HG03439 (cell line): ENCODE results near the gene SUV39H2.
"Not testable (repeated sequence)": the region's sequence is repeated elsewhere in the genome, so short reads cannot be mapped to it uniquely, and the experiment has no call there.

Source experiments
- ATAC-seq: cut with Tn5 transposase; IDR thresholded peaks from one replicate; pipeline ENCODE4 v1.9.1; 2021; ENCODE audit warnings: mild to moderate bottlenecking, moderate library complexity; ENCODE audit not compliant: unreplicated experiment

The SUV39H2 gene, protein sequence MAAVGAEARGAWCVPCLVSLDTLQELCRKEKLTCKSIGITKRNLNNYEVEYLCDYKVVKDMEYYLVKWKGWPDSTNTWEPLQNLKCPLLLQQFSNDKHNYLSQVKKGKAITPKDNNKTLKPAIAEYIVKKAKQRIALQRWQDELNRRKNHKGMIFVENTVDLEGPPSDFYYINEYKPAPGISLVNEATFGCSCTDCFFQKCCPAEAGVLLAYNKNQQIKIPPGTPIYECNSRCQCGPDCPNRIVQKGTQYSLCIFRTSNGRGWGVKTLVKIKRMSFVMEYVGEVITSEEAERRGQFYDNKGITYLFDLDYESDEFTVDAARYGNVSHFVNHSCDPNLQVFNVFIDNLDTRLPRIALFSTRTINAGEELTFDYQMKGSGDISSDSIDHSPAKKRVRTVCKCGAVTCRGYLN

DNA sequence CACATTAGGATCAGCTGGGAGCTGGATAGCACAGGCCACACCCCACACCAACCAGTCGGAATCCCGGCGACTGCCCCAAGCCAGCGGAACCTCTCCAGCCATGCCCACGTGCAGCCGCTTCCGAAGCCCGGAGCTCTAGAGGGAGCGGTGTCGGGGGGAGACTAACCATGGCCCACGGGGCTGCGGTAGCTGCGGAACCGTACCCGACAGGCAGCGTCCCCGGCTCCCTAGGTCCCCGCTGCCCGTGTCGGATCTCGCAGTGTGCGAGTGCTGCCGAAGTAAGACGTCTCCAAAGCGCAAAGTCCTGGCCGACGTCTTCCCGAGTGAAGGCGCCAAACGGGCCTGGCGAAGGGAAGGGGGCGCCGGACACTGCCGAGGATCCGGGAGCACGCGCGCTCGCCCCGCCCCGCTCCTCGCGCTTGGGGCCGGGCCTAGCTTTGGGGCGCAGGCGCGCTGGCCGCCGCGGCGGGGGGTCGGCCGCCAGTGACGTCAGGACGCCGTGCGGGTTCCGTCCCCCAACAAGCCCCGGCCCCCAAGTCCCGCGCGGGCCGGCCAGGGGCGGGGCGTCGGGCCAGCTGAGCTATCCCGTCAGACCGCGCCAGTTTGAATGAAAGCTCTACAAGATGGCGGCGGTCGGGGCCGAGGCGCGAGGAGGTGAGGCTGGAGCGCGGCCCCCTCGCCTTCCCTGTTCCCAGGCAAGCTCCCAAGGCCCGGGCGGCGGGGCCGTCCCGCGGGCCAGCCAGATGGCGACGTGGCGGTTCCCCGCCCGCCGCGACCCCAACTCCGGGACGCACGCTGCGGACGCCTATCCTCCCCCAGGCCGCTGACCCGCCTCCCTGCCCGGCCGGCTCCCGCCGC is at the start of gene SUV39H2:
Gene SUV39H2, plus strand, starts transcription at position 601 of the 858 bp plus-strand sequence. Its CDS starts 23 bp downstream, at position 624.
- peak; percentile 90 for ATAC-seq

DNA sequence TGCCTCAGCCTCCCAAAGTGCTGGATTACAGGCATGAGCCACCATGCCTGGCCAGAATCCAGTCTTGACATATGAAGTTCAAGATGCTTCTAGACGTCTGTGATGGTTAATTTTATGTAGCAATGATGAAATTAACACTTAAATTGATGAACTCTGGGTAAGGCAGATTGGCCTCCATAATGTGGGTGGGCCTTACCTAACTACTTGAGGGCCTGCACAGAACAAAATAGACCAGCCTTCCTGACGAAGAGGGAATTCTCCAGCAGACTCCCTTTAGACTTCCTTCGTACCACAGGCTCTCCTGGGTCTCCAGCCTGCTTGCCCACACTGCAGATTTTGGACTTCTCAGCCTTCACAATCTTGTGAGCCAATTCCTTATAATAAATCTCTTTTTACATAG is 45.6 kb upstream of the SUV39H2 start:
- ATAC-seq = no peak

DNA sequence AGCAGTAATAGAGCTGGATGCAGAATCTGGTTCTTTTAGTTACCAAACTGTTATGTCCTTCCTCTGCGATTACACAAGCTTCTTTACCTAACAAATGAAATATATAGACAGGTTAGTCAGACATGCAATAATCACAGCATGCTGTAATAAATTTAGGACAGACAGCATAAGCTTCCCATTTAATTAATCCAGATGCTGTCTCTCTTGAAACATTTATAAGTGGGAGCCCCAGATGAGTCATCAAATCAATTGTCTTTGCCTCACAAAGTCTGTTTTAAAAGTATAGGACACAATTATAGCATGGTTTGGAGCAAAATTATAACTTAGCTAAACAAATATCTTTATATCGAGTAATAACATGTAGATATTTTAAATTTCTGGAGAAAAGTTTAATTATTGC is 42.5 kb upstream of the SUV39H2 start:
- ATAC-seq = no peak

DNA sequence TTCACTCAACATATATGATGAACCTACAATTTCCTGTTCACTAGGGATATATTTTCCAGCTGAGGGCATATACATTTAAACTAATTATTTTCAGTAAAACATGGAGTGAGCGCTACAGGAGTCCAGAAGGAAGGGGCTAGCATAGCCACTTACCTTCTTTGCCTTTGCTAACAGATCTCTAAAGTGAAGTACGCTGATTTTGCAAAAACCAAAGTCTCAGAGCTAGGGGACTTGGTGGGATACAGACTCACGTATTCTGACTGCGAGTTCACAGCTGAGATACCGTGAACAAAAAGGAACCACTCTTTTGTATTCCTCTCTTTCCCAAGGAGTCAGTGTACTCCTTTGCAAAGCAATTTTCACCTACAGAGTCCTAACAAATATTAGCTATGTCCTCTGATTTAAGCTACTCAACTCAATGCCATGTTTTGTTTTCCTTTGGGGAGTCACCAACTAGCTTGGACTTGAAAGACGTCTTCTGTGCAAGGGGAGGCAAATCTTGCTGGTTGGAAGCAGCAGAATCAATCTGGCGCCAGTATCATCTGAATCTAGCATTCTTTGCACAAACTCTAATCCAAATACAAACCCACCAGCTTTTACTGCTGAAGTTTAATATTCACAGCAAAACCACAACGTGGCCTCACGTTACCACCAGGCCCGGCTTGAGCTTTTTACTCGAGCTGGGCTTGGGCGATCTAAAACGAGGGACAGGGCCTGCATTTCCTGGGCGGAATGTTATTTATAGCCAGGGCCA is 41.5 kb upstream of the SUV39H2 start:
- no peak for ATAC-seq

DNA sequence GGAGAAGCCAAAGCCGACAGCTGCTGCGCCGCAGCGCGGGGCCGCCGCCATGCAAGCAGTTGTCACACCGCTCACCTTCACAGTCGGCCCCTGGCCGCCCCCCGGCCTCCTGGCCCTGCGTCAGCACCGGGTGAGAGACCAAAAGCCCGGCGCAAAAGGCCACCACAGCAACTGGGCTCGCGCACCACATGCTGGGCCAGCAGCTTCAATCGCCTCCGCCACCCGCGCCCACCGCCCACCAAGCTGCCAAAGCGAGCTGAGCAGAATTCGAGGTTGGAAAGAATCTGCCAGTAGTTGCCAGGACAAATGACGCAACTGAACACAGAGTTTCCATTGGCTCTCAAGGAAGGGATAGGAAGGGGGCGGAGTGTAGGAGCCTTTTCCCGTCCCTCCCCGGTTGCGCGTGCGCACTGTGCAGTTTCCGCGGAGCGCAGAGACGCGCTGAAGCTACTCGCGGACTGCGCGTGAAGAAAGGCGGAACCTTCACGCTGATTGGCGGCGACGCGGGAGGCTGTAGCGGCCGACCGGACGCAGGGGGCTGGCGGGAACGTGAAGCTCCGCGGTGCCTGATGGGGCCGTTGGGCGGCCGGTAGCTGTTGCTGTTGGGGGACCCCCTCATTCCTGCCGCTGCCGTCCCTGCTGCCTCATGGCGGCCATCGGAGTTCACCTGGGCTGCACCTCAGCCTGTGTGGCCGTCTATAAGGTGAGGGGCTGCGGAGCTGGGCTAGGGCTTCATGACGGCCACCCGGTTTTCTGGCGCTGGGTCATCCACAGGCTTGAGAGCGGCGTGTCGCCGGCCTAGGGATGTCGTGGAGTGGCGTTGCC is 40.7 kb upstream of the SUV39H2 start, which contains the start of the genes CDNF, HSPA14 and MSANTD7:
Gene CDNF, minus strand, starts transcription at position 281 of the 825 bp plus-strand sequence. Its CDS starts 91 bp downstream, at position 190.
Gene HSPA14, plus strand, starts transcription at position 550 of the 825 bp plus-strand sequence. Its CDS starts 97 bp downstream, at position 647.
Gene MSANTD7, plus strand, starts transcription at position 550 of the 825 bp plus-strand sequence. CDS start 3,979 bp downstream, outside the sequence.
- ATAC-seq = peak; percentile 87

DNA sequence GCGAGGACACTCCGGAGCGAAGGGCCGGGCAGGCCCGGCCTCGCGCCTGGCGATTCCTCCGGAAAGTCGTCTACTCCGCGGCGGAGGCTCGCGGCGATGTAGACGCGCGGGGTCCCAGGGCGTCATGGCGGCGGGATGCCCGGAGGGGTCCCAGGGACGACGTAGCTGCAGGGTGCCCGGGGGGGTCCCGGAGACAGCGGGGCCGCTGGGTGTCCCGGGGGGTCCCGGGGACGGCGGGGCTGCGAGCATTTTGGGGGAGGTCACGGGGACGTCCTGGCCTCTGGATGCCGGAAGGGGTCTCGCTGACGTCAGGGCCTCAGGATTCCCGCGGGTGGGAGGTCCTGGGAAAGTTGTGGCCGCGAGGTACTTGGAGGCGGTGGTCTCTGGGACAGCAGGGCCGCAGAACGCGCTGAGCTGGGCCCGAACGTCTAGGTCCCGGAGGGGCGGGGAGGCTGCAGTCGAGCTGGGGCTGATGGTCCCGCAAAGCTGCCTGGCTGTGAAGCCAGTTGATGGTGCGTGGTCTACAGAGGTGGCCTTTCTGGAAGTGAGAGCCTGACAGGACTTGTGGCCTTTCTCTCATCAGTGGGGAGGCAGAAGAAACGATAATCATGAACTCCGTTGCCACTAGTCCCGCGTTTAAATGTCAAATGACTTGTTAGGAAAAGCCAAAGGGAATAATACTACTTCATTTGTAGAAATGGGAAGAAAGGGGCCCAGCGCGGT is 39.9 kb upstream of the SUV39H2 start:
- ATAC-seq = no peak

DNA sequence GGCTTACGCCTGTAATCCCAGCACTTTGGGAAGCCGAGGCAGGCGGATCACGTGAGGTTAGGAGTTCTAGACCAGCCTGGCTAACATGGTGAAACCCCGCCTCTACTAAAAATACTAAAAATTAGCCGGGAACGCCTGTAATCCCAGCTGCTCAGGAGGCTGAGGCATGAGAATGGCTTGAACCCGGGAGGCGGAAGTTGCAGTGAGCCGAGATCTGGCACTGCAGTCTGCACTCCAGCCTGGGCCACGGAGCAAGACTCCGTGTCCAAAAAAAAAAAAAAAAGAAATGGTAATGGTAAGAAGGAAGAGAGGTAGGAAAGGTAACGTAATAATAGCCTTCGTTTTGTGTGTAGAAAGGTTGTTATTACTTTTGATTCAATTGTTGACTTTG is 39.4 kb upstream of the SUV39H2 start:
- ATAC-seq = no peak

DNA sequence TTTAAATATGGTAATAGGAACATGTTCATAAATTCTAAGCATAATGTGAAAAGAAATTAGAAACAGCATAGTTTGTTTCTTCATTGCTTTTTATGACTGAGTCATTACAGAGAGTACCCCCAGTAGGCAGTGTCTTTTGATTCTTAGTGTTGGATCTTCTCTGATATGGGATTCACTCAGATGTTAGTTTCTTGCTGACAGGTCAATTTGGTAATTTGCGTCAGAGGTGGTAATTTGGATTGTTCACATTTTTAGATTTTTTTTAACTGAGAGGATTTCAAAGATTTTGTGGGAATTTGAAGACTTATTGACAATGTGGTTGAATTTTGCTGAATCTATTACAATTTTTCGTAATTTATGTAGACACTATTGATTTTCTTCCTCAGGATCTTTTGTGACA is 38.5 kb upstream of the SUV39H2 start:
- ATAC-seq = no peak

DNA sequence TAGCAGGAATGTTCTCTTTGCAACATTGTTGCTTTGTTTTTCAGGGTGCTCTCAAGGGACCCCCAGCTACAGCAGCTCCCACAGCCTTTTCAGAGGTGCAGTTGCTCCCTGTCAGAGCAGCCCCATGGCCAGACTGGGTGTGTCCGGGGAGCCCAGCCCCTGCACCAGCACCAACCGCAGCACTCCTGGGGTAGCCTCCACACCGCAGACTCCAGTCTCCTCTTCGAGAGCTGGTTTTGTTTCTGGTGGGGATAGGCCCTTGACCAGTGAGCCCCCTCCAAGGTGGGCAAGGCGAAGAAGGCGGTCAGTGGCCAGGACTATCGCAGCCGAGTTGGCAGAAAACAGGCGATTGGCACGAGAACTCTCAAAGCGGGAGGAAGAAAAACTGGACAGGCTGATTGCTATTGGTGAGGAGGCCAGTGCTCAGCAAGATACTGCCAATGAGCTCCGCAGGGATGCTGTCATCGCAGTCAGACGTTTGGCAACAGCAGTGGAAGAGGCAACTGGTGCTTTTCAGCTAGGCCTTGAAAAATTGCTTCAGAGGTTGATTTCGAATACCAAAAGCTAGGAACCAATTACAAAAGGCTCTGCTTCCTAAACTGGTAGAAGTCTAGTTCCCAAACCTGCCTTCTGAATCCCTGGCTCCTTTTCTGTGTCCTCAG is 35.2 kb upstream of the SUV39H2 start:
- ATAC-seq = no peak

DNA sequence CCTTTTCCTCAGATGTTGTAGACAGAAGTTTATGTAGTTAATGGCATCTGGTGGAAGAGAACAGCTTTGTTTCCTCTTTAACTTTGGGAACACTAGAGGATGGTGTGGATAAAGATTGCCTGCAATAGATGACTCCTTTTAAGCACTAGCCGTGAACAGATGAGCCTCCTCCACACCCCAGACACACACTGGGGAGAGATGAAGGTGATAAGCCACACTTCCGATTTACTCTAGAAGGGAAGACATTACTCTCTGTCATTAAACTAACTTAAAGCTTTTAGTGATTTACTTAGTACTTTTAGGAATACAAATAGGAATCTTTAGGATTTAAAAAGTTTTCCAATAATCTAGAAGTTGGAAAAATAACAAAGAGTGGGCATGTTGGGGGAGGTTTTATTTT is 33.7 kb upstream of the SUV39H2 start:
- ATAC-seq = no peak

DNA sequence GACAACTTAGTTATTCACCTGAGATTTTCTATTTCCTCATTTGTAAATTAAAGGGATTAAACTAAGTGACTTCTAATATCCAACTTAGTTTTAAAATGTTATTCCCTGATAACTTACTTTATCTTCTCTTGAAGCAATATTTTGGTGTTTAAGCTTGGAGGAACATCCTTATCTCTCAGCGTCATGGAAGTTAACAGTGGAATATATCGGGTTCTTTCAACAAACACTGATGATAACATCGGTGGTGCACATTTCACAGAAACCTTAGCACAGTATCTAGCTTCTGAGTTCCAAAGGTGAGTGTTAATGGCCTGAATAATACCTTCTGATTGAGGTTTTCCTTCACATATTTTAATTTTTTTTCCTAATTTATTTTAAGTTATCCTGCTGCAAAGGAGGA is 26.4 kb upstream of the SUV39H2 start:
- no peak for ATAC-seq

DNA sequence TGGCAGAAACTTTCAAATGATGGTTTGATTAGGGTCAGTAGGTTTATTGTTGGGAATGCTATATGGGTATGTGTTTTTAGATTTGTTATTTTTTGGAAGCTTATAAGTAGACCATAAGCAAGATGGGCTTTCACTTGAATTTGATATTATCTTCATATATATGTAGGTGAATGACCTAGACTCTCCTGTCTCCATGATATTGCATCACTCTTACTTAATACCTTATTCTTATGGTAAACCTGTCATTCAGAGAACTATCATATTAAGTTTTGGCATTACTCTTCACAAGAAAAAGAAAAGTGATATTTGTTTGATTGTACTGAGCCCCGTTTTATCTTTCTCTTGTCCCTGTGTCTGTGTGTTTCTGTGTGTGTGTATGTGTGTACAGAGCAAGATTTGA is 23.2 kb upstream of the SUV39H2 start:
- no peak for ATAC-seq

DNA sequence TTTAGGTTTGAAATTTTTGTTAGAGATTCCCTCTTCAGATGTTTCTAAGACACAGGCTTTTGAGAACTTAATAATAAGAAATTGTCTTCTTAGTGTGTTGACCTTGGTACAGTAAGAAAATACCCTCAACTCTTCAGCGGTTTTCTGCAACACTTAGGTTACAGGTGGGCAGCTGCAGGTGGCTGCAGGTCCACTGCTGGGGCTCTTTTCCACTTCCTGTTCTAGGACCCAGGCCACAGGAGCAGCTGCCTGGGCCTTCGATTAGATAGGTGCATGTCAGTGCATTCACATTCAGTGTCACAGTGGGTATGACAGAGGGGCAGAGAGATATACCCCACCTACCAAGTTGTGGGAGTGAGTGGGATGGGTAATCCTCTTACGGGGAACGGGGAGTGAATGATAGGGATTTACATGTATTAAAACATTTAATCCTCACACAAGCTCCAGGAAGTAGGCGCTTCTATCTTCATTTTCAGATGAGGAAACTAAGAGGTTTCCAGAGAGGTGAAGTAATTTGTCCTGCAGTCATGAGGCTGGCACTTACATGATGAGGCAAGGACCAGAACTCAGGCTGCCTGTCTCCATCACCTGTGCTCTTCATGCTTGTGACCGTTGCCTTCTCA is 20.2 kb upstream of the SUV39H2 start:
- no peak for ATAC-seq

DNA sequence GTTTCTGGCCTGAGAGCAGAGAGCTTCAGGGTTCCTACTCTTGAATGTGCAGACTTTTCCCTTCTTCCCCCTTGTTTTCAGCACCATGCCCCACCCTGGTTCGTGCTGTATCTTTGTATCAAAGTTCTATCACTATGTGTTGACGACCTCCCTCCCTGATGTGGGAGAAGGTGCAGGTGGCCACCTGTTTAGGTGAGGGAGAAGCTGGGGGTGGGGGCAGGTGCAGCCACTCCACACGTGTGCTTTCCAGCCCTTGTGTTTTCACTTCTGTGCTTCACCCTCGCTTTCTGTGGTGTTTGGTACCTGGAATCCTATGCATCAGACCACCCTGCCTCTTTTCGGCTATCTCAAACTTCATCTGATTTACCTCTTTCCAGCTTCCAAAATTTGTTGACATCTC is 19.6 kb upstream of the SUV39H2 start:
- no peak for ATAC-seq

DNA sequence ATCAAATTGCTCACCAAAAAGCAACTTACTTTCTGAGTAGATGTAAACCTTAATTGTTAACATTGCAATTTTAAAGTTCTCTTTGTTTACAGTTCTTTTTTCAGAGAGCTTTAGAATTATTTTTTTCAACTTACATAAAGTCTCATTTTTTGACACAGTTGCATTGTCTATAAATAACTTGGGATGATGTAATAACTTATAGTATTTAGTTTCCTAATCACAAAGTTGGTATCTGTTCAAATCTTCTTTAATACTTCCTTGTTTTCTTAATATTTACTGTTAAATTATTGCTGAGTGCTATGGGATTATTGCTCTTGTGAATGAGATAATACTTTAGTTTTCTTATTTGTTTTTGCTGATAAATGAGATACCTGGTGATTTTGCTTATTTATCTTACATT is 18.9 kb upstream of the SUV39H2 start:
- no peak for ATAC-seq

DNA sequence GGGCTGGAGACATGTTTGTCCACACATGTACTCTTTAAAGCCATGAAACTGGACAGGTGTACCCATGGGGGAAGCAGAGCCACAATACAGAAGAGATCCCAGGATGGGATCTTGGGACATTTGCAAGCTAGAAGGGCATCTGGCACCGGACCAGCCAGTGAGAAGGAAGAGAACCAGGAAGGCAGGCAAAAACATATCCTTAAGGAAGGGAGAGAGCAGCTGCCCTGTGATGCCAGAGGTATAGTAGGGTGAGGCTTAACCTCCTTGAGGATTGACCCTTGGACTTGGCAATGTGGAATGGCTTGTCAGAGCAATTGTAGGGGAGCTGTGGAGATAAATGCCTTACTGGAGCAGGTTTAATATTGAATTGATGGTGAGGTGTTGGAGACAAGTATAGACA is 17.9 kb upstream of the SUV39H2 start:
- ATAC-seq = no peak

DNA sequence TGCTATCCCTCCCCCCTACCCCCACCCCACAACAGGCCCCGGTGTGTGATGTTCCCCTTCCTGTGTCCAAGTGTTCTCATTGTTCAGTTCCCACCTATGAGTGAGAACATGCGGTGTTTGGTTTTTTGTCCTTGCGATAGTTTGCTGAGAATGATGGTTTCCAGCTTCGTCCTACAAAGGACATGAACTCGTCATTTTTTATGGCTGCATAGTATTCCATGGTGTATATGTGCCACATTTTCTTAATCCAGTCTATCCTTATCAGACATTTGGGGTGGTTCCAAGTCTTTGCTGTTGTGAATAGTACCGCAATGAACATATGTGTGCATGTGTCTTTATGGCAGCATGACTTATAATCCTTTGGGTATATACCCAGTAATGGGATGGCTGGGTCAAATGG is 14.2 kb upstream of the SUV39H2 start:
- not testable (repeated sequence) for ATAC-seq

DNA sequence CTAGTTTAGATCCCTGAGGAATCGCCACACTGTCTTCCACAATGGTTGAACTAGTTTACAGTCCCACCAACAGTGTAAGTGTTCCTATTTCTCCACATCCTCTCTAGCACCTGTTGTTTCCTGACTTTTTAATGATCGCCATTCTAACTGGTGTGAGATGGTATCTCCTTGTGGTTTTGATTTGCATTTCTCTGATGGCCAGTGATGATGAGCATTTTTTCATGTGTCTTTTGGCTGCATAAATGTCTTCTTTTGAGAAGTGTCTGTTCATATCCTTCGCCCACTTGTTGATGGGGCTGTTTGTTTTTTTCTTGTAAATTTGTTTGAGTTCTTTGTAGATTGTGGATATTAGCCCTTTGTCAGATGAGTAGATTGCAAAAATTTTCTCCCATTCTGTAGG is 13.8 kb upstream of the SUV39H2 start:
- ATAC-seq = not testable (repeated sequence)
